AG08396 (cell line): Measurements from ENCODE around the gene IPO4.

Source experiments
- DNase-seq: peaks from one replicate; pipeline ENCODE4 v3.0.0; 2012; ENCODE audit warnings: low spot score, mixed read lengths

The IPO4 gene

DNA sequence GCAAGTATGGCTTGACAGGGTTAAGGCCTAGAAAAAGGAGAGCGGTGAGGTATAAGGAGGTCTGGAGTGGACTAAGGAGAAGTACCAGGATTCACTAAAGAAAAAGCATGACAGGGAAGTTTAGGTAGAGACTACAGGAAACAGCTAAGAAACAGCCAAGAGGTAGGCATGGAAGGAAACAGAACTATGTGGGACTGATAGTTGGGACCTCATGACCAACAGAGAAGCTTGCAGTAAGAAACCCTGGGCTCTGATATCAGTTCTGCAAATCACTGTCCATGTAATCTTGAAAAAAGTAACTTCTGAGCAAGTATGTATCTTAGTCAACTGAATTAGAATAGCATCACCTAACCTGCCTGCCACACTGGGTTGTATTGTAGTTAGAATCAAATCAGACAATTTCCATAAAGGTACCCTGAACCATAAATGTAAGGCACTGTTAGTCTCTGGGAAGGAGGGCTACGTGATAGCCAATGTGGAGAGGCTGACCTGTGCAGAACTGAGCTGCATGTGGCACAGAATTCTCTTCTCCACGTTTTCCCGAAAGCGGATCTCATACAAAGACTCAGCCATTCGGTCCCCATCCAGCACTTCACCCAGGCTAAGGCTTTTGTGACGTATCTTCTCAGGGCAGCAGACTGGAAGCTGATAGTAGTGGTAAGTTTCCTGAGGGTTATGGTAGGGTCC is 5.7 kb upstream of the IPO4 start:
- DNase-seq = no peak

DNA sequence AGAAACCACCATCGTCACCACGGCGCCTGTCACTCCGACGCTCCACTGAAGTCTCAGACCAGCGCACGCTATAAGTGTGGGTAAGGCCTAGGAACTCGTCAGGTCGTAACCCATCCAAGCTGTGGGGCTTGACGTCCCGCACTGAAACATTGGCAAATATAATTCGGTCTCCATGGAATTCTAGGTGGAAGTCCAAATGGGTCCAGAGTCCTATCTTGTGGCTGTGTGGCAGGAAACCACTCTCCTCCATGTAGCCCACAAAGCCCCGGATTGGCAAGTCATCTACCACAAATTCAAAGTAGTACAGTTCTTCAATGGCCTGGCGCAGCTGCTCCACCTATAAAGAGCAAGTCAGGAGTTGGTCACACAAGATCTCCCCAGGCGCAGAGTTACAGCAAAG is 4.3 kb upstream of the IPO4 start:
- DNase-seq = no peak

DNA sequence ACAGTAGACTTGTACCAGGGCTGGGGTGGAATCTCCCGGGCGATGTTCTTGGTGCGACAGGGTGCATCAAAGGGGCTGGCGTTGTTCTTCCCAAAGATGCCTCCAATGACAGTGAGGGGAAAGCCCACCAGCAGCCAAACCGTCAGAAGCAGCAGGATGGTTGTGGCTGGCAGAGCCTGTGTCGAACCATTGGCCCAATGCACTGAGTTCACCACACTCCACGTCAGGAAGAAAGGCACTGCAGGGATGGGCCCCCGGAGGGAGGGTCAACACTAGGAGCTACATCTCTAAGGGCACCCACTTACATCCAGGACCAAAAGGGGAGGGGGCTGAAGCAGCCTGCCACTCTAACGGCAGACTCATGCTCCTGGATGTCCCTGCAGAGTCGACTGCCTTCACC is 1.8 kb upstream of the IPO4 start:
- no peak for DNase-seq

DNA sequence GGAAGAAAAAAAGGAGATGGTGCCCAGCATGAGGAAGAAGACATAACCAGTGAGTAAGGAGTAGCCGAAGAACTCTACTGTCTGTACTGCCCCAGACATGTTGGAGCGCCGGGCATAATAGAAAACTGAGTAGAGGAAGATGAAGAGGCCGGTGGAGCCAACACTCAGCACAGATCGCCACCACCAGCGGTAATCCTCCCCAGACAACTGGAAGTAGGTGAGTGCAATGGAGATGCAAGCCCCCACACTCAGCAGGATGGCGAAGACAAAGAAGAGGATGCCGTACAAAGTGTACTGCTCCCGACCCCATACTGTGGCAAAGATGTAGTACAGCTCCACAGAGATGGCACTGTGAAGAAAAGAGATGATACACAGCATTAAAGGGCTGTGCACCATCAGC is 844 bp upstream of the IPO4 start:
- no peak for DNase-seq

GRCh38 chr14:24189059-24189375 is 401 bp upstream of the IPO4 start:
- no peak for DNase-seq

GRCh38 chr14:24187539-24187915 is 1.1 kb downstream of the IPO4 start:
- no peak for DNase-seq

DNA sequence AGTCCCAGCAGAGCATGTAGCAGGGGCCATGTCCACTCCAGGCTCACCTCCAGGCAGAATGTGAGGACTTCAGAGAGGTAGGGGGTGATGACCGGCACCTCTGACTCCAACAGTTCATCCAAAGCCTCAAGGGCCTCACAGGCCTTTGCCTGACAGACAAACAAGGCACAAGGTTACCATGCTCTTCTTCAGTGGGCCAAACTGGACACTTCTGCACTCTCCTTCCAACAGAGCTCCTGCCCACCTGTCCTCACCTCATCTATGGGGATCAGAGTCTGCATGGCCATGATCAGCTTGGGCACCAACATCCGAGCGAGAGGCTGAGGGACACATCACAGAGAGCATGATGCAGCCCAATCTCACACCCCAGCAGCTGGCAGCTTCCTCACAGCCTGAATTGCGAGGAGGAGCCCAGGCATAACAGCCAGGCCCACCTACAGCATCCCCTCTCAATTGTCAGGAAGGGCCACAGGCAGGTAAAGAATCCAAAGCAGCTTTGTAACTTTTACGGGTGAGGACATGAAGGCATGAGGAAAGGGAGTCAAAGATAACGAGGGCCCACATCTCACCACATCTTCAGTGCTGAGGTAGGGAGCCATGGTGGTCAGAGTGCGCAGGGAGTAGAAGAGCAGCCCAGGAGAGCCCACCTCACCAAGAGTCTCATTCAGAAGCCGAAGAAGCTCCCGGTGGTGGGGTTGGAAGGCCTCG is 1.6 kb downstream of the IPO4 start:
- no peak for DNase-seq

- DNase-seq = no peak
These were observed 2.9 kb downstream of the IPO4 start for GRCh38 chr14:24185741-24186140.

- DNase-seq = no peak
These were observed 3.6 kb downstream of the IPO4 start for GRCh38 chr14:24185026-24185425.

- no peak for DNase-seq
These were observed 4.3 kb downstream of the IPO4 start for GRCh38 chr14:24184104-24184970.

GRCh38 chr14:24183014-24183481 is 5.6 kb downstream of the IPO4 start:
- no peak for DNase-seq

- DNase-seq = no peak
These were observed 6.3 kb downstream of the IPO4 start for GRCh38 chr14:24182110-24182882.

GRCh38 chr14:24181371-24182077 is 7.1 kb downstream of the IPO4 start:
- DNase-seq = no peak

GRCh38 chr14:24179961-24180796 is 8.4 kb downstream of the IPO4 start:
- peak; percentile 69 for DNase-seq

GRCh38 chr14:24179294-24179960 is 9.2 kb downstream of the IPO4 start:
- DNase-seq = no peak

- no peak for DNase-seq
These were observed 10.0 kb downstream of the IPO4 start for GRCh38 chr14:24178399-24179178.

DNA sequence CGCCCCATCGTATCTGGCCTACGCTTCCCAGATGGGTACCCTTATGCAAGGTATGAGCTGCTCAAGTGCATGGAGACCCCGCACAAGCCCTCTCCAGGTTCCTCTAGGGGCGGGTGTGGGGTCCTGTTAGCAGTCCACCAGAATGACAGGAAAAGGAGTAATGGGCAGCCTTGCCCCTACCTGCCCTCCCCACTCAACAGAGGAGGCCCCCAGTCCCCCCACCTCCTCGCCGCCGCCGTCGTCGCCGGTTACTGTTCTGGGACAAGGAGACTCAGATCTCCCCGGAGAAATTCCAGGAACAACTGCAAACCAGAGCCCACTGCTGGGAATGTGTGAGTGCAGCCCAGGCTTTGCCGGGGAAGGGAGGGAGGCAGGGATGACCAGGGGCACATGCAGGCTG is 10.7 kb downstream of the IPO4 start:
- no peak for DNase-seq

DNA sequence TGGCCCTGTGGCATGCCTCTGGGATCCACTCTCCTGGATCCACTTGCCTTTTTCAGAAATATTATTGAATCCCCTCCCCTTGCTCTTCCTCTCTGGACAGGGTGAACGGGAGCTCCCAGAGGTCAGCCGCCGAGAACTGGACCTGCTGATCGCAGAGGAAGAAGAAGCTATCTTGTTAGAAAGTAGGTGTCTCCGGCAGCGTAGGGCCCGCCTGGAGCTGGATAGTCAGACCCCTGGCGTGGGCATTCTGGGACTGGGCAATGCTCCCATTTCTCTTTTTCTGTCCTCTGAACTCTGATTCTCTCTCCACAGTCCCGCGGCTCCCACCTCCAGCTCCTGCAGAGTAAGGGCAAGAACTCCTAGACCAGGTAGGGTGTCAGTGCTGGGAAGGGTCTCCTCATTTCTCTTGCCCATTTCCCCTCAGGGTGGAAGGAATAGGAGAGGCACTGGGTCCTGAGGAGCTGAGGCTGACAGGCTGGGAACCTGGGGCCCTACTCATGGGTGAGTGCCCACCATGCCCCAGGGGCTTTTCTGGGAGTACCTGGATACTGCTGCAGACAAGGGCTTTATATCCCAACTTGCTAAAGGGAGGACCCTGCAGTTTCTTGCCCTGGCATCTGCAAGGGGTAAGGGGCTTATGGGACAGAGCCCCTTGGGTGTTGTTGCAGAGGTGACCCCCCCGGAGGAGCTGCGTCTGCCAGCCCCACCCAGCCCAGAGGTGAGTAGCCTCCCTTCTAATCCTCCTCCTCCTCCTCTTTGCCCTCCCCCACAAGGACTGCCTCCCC is 11.4 kb downstream of the IPO4 start:
- DNase-seq = no peak
